Ovary (tissue), 3 donors: Measurements from ENCODE around the gene PIH1D1.

Experiments
- CTCF ChIP-seq, 3 donors: fragments of 450-650 bp in 2 of 3; fragments of 200-600 bp in 1 of 3; IDR thresholded peaks; one replicate each; pipeline versions ENCODE4 v1.5.1 to v1.8.0; 2016 to 2022; ENCODE audit warnings: antibody characterized with exemption in 3 of 3, mild to moderate bottlenecking in 1 of 3
- POLR2A ChIP-seq: fragments of 450-650 bp; IDR thresholded peaks from one replicate; pipeline ENCODE4 v1.6.1; 2017; ENCODE audit warnings: antibody characterized with exemption, mild to moderate bottlenecking, moderate library complexity
- donor health status: DM: no; HTN: no; CAD: no.

DNA sequence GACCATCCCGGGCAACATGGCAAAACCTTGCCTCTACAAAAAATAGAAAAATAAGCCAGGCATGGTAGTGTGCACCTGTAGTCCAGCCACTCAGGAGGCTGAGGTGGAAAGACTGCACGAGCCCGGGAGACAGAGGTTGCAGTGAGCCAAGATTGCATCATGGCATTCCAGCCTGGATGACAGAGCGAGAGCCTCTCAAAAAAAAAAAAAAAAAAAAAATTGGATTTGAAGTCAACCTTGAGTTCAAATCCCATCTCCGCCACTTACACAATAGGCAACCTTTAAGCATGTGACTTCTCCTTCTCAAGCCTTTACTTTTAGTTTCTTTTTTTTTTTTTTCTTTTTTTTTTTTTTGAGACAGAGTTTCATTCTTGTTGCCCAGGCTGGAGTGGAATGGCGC, 51.6 kb downstream of the PIH1D1 start:
- TF ChIP-seq POLR2A (no peak), CTCF (IDR thresholded peaks at IDR 0.05) (no peak)
